ENCODE measurements around the gene GRIN3B. TPM values are rescaled to one million over a fixed set of nuclear protein-coding genes. Genes with fewer than 3 reads are reported as not detected.

Gene GRIN3B
- total and polyA plus RNA-seq, 2 of the 8 experiments (the other 6 are each of a cell fraction or from before 2014, with no cell fraction given), result 0.45 to 1.0 TPM

GRCh38 chr19:1010586-1011510, 10.6 kb downstream of the GRIN3B start:
- Histone ChIP-seq H3K27ac (ENCODE audit: low read depth, low read length) (no peak overlapping the region), H2AK5ac (ENCODE audit: low read depth, low read length) (no peak overlapping the region), H3K4me2 (ENCODE audit: insufficient read depth in 1 of 2, low read depth in 2 of 2, low read length in 2 of 2) (no peak overlapping the region), H2BK5ac (ENCODE audit: low read depth, low read length) (no peak overlapping the region), H3K4ac (replicated peaks; ENCODE audit: insufficient read length, low read depth, low read length) (no peak overlapping the region), H4K5ac (ENCODE audit: insufficient read length, low read depth, low read length) (no peak overlapping the region), H3K9ac (replicated peaks in 1 of 4; ENCODE audit: extremely low read depth in 1 of 4, low read depth in 3 of 4, low read length in 3 of 4) (no peak overlapping the region), H3K27me3 (replicated peaks in 1 of 4; ENCODE audit: control insufficient read depth in 3 of 4, extremely low read depth in 1 of 4, insufficient read depth in 3 of 4, low read length in 3 of 4) (no peaks in the 10 kb centered on the region), H4K20me1 (replicated peaks in 1 of 2; ENCODE audit: control insufficient read depth in 1 of 2, insufficient read depth in 2 of 2, low read length in 2 of 2) (peaks cover 13 to 19% of the 10 kb centered on the region in 2 experiments), H3K79me2 (ENCODE audit: control insufficient read depth in 1 of 2, insufficient read depth in 2 of 2, low read length in 2 of 2) (peaks cover 8 to 28% of the 10 kb centered on the region in 2 experiments; a peak in 3 of 4 replicates), H3K36me3 (ENCODE audit: control insufficient read depth in 2 of 4, insufficient read depth in 4 of 4, low read length in 3 of 4) (peaks cover 8 to 56% (median 11%) of the 10 kb centered on the region in 4 experiments; a peak in 6 of 8 replicates), H3K56ac (replicated peaks; ENCODE audit: insufficient read length, low read depth, low read length) (no peak overlapping the region), H3K18ac (ENCODE audit: extremely low read depth, low read length) (no peak overlapping the region), H2BK15ac (ENCODE audit: low read length) (no peak overlapping the region), H2BK120ac (replicated peaks; ENCODE audit: low read depth, low read length) (no peak overlapping the region), H2BK12ac (ENCODE audit: low read depth, low read length) (no peak overlapping the region), H2AFZ (ENCODE audit: low read length) (no peak overlapping the region), H4K8ac (ENCODE audit: extremely low read depth, insufficient read depth, low read length) (no peak overlapping the region), H4K91ac (replicated peaks; ENCODE audit: insufficient read length, low read length) (no peak overlapping the region), H2BK20ac (ENCODE audit: low read length) (no peak overlapping the region), H3K4me1 (replicated peaks in 1 of 4; ENCODE audit: control insufficient read depth in 3 of 4, insufficient read depth in 4 of 4, low read length in 3 of 4) (peaks cover 0 to 5% (median 4%) of the 10 kb centered on the region in 4 experiments; a peak in 4 of 7 replicates), H3K14ac (ENCODE audit: insufficient read length) (no peak overlapping the region), H3K23me2 (ENCODE audit: low read depth, low read length) (no peaks in the 10 kb centered on the region), H3K79me1 (ENCODE audit: low read depth, low read length) (0 out of 2 replicates have a peak, but pooled peaks cover 6% of the 10 kb centered on the region), H3K23ac (ENCODE audit: insufficient read length) (no peak overlapping the region), H3K9me3 (ENCODE audit: insufficient read depth in 2 of 2, low read depth in 1 of 2, low read length in 1 of 2) (no peaks in the 10 kb centered on the region), H3K4me3 (ENCODE audit: extremely low read depth in 1 of 4, insufficient read depth in 2 of 4, low read depth in 3 of 4, low read length in 4 of 4) (no peak overlapping the region)
- FAIRE-seq, result no peak
- TF ChIP-seq CBX5 (IDR thresholded peaks at IDR 0.05; ENCODE audit: low read depth, low read length) (no peak), HDAC2 (IDR thresholded peaks at IDR 0.05; ENCODE audit: borderline replicate concordance in 1 of 2, low read depth in 2 of 2, low read length in 2 of 2) (no peak), CHD2 (IDR thresholded peaks at IDR 0.05; ENCODE audit: low read length) (no peak), GTF2F1 (IDR thresholded peaks at IDR 0.05; ENCODE audit: borderline replicate concordance, low read depth, low read length) (no peak), BCL11A (IDR thresholded peaks at IDR 0.05; ENCODE audit: low read depth in 2 of 2, low read length in 2 of 2) (no peak), JUND (IDR thresholded peaks at IDR 0.05; ENCODE audit: low read length) (no peak), KDM5A (IDR thresholded peaks at IDR 0.05; ENCODE audit: low read length) (no peak), CTBP2 (IDR thresholded peaks at IDR 0.05; ENCODE audit: borderline replicate concordance, insufficient read depth, insufficient read length, low read length) (no peak), POU5F1 (IDR thresholded peaks at IDR 0.05; ENCODE audit: low read depth, low read length) (no peak), TAF7 (optimal IDR thresholded peaks at IDR 0.05; ENCODE audit: borderline replicate concordance, low read depth, low read length) (no peak)
- 92% methylated on average over 43 of the region's 56 CpGs; no CpG with 5 or more reads in 1 of the 2 experiments for WGBS, 2 experiments (ENCODE audit: extremely low coverage in 1 of 2, insufficient coverage in 1 of 2, insufficient read length in 1 of 2, insufficient replicate concordance in 2 of 2, low coverage in 1 of 2, low lambda C conversion rate in 2 of 2, missing lambda C conversion rate in 1 of 2)
- no peak for DNase-seq (ENCODE audit: low read depth in 1 of 2, low spot score in 2 of 2)
- CTCF ChIA-PET (ENCODE audit: partially characterized antibody), result interaction anchor here (1.4 to 2.0 kb wide), 2 partner anchors 9 to 212 kb away, joined by 4 to 8 read pairs; partner anchors contain the start of gene TMEM259
- POLR2A ChIA-PET (ENCODE audit: partially characterized antibody), result interaction anchor here (1.5 to 7.7 kb wide), 4 partner anchors 15 to 76 kb away, joined by 3 to 81 read pairs (median 28); partner anchors contain the start of genes ABCA7 and CNN2

Data from H1 (cell line).